Activated CD4-positive, alpha-beta T cell treated with anti-CD3 and anti-CD28 coated beads for 4 hours (primary cell): ENCODE results near the gene COPS3.
A peak's percentile ranks its signal among the peaks of the same experiment; 100 is the strongest.

Experiments used
- DNase-seq, 2 donors: peaks; one replicate each; pipeline ENCODE4 v3.0.0-alpha.2; 2020

The COPS3 gene

GRCh38 chr17:17239832-17240231 lies 41.2 kb downstream of the COPS3 start:
- no peak for DNase-seq

- DNase-seq = peak; percentile 90 to 93
These were observed 43.8 kb downstream of the COPS3 start, which contains the start of gene FLCN for GRCh38 chr17:17237026-17237799. TSS of gene FLCN (minus strand) at chr17:17237168. CDS start at chr17:17228137, 9,031 bp downstream.

- DNase-seq = no peak
These were observed 44.6 kb downstream of the COPS3 start for GRCh38 chr17:17236295-17237025.

GRCh38 chr17:17235212-17236174 lies 45.6 kb downstream of the COPS3 start:
- DNase-seq = no peak

- DNase-seq = no peak
These were observed 48.8 kb downstream of the COPS3 start for GRCh38 chr17:17232303-17232621.

GRCh38 chr17:17231621-17232302 lies 49.3 kb downstream of the COPS3 start:
- no peak for DNase-seq

GRCh38 chr17:17229416-17230384 lies 51.3 kb downstream of the COPS3 start:
- DNase-seq = no peak

GRCh38 chr17:17228521-17229279 lies 52.3 kb downstream of the COPS3 start:
- DNase-seq = no peak

- no peak for DNase-seq
These were observed 53.2 kb downstream of the COPS3 start for GRCh38 chr17:17227608-17228520.

- DNase-seq = no peak
These were observed 54.4 kb downstream of the COPS3 start for GRCh38 chr17:17226451-17227265.

- no peak for DNase-seq
These were observed 55.1 kb downstream of the COPS3 start for GRCh38 chr17:17225901-17226300.

- DNase-seq = no peak
These were observed 56.9 kb downstream of the COPS3 start for GRCh38 chr17:17224137-17224536.

GRCh38 chr17:17223736-17224135 lies 57.3 kb downstream of the COPS3 start:
- no peak for DNase-seq

GRCh38 chr17:17221329-17221728 lies 59.7 kb downstream of the COPS3 start:
- no peak for DNase-seq

GRCh38 chr17:17220529-17220928 lies 60.5 kb downstream of the COPS3 start:
- DNase-seq = no peak

GRCh38 chr17:17217995-17218394 lies 63.1 kb downstream of the COPS3 start:
- no peak for DNase-seq

GRCh38 chr17:17216776-17217175 lies 64.3 kb downstream of the COPS3 start:
- DNase-seq = no peak

GRCh38 chr17:17216236-17216635 lies 64.8 kb downstream of the COPS3 start:
- no peak for DNase-seq

GRCh38 chr17:17215575-17215974 lies 65.5 kb downstream of the COPS3 start:
- no peak for DNase-seq
